ENCODE measurements around the gene KSR2. TPM values are rescaled to one million over a fixed set of nuclear protein-coding genes. Genes with fewer than 3 reads are reported as not detected.

The KSR2 gene
- polyA plus RNA-seq, 1 donor: not detected

- no peak for DNase-seq
These were observed 397.5 kb downstream of the KSR2 start for GRCh38 chr12:117571321-117571720.

- no peak for DNase-seq
These were observed 398.2 kb downstream of the KSR2 start for GRCh38 chr12:117570608-117571007.

- no peak for DNase-seq
These were observed 401.1 kb downstream of the KSR2 start for GRCh38 chr12:117567644-117568216.

- DNase-seq: no peak
These were observed 403.9 kb downstream of the KSR2 start for GRCh38 chr12:117564881-117565280.

- no peak for DNase-seq
These were observed 405.1 kb downstream of the KSR2 start for GRCh38 chr12:117563706-117564105.

GRCh38 chr12:117563007-117563406, 405.8 kb downstream of the KSR2 start:
- no peak for DNase-seq

GRCh38 chr12:117561990-117562389, 406.8 kb downstream of the KSR2 start:
- no peak for DNase-seq

- no peak for DNase-seq
These were observed 408.8 kb downstream of the KSR2 start for GRCh38 chr12:117559978-117560377.

GRCh38 chr12:117555889-117556288, 412.9 kb downstream of the KSR2 start:
- DNase-seq: no peak

- no peak for DNase-seq
These were observed 415.8 kb downstream of the KSR2 start for GRCh38 chr12:117552971-117553370.

GRCh38 chr12:117551665-117552064, 417.1 kb downstream of the KSR2 start:
- no peak for DNase-seq

- no peak for DNase-seq
These were observed 421.6 kb downstream of the KSR2 start for GRCh38 chr12:117547209-117547608.

- no peak for DNase-seq
These were observed 423.6 kb downstream of the KSR2 start for GRCh38 chr12:117545216-117545615.

GRCh38 chr12:117540011-117540410, 428.8 kb downstream of the KSR2 start:
- no peak for DNase-seq

GRCh38 chr12:117538926-117539325, 429.9 kb downstream of the KSR2 start:
- no peak for DNase-seq

- no peak for DNase-seq
These were observed 430.6 kb downstream of the KSR2 start for GRCh38 chr12:117538032-117538690.

GRCh38 chr12:117533687-117534086, 435.1 kb downstream of the KSR2 start:
- no peak for DNase-seq

GRCh38 chr12:117530796-117531195, 438.0 kb downstream of the KSR2 start:
- no peak for DNase-seq

GRCh38 chr12:117528538-117528937, 440.3 kb downstream of the KSR2 start:
- DNase-seq: no peak

GRCh38 chr12:117527479-117527855, 441.3 kb downstream of the KSR2 start:
- DNase-seq: no peak

- DNase-seq: no peak
These were observed 441.9 kb downstream of the KSR2 start for GRCh38 chr12:117526757-117527478.

- DNase-seq: no peak
These were observed 443.0 kb downstream of the KSR2 start for GRCh38 chr12:117525766-117526165.

- DNase-seq: no peak
These were observed 444.0 kb downstream of the KSR2 start for GRCh38 chr12:117524806-117525205.

- peak; percentile 15 for DNase-seq
These were observed 444.8 kb downstream of the KSR2 start for GRCh38 chr12:117523971-117524370.
